Uterus (tissue), 4 donors: ENCODE measurements around the gene CBLN3. TPM values are rescaled to one million over a fixed set of nuclear protein-coding genes. Genes with fewer than 3 reads are reported as not detected.

Experiments
- DNase-seq, 2 donors: peaks; one replicate each; pipeline ENCODE4 v3.0.0-alpha.2; 2019 to 2020
- H3K27ac ChIP-seq, 2 donors: fragments of 200-600 bp; sonication (generic); 1 replicate in 1 of 2; 2 replicates in 1 of 2; pipeline ENCODE4 v1.5.1; 2016 to 2018
- H3K27me3 ChIP-seq, 2 donors: fragments of 200-600 bp; sonication (generic); one replicate each; pipeline ENCODE4 v1.5.1; 2018 to 2019; ENCODE audit warnings: control low read depth in 1 of 2
- H3K36me3 ChIP-seq, 2 donors: fragments of 200-600 bp; sonication (generic); one replicate each; pipeline ENCODE4 v1.5.1; 2019; ENCODE audit warnings: control low read depth in 1 of 2
- H3K4me1 ChIP-seq, 2 donors: fragments of 200-600 bp; sonication (generic); one replicate each; pipeline ENCODE4 v1.5.1; 2018 to 2019; ENCODE audit warnings: control low read depth in 1 of 2
- H3K4me3 ChIP-seq, 2 donors: fragments of 200-600 bp; sonication (generic); 1 replicate in 1 of 2; 2 replicates in 1 of 2; pipeline ENCODE4 v1.5.1; 2018 to 2019; ENCODE audit warnings: mild to moderate bottlenecking in 1 of 2
- H3K9me3 ChIP-seq, 2 donors: fragments of 200-600 bp; sonication (generic); one replicate each; pipeline ENCODE4 v1.5.1; 2019; ENCODE audit warnings: control low read depth in 1 of 2
- CTCF ChIP-seq, 4 experiments: fragments of 200-600 bp in 2 of 4; fragments of 450-650 bp in 2 of 4; sonication (generic) in 2 of 4; IDR thresholded peaks; one replicate each; pipeline ENCODE4 v1.5.1; 2016 to 2019; ENCODE audit warnings: antibody characterized with exemption in 4 of 4, mild to moderate bottlenecking in 2 of 4, moderate library complexity in 1 of 4
- POLR2A ChIP-seq, 2 donors: fragments of 450-650 bp; IDR thresholded peaks; one replicate each; pipeline ENCODE4 v1.6.1; 2016; ENCODE audit warnings: antibody characterized with exemption in 2 of 2, mild to moderate bottlenecking in 1 of 2, moderate library complexity in 1 of 2
- intact Hi-C: fragments of 100-400 bp; cut with DNase I; formaldehyde crosslinking; loops from one replicate; pipeline ENCODE4 v1.15.1; 2023; ENCODE audit warnings: low total_unique reads
- total RNA-seq, 4 donors: library from RNA; depleted of rRNA in 3 of 4; stranded (reverse); fragments of >200 nt in 3 of 4; gene quantifications; one replicate each; pipeline versions ENCODE4 v1.1.0 to v1.2.4, GENCODE V29; 2014 to 2023
- donor health status: DM: yes; HTN: yes; CAD: no.

Gene CBLN3
- total RNA-seq, 4 donors from 2014 or later, result 1.3 to 3.3 (median 3.2) TPM; not detected in 1

GRCh38 chr14:24378981-24379906, 50.2 kb downstream of the CBLN3 start:
- H3K4me1 ChIP-seq, result no peaks in the 10 kb centered on the region
- H3K27me3 ChIP-seq, result no peaks in the 10 kb centered on the region
- intact Hi-C loops, result no loop called here
- no peak overlapping the region for H3K4me3 ChIP-seq
- no peak overlapping the region for H3K27ac ChIP-seq
- no peak for DNase-seq
- TF ChIP-seq POLR2A (IDR thresholded peaks at IDR 0.05) (no peak), CTCF (IDR thresholded peaks at IDR 0.05) (no peak)
- no peaks in the 10 kb centered on the region for H3K36me3 ChIP-seq
- no peaks in the 10 kb centered on the region for H3K9me3 ChIP-seq

GRCh38 chr14:24378327-24378726, 51.1 kb downstream of the CBLN3 start:
- no peak for DNase-seq
- no peaks in the 10 kb centered on the region for H3K27me3 ChIP-seq
- no peaks in the 10 kb centered on the region for H3K9me3 ChIP-seq
- H3K27ac ChIP-seq, result no peak overlapping the region
- no peaks in the 10 kb centered on the region for H3K36me3 ChIP-seq
- H3K4me1 ChIP-seq, result no peaks in the 10 kb centered on the region
- H3K4me3 ChIP-seq, result no peak overlapping the region
- intact Hi-C loops, result no loop called here
- TF ChIP-seq CTCF (IDR thresholded peaks at IDR 0.05), result no peak

GRCh38 chr14:24377657-24378056, 51.8 kb downstream of the CBLN3 start:
- Histone ChIP-seq H3K9me3 (no peaks in the 10 kb centered on the region), H3K36me3 (no peaks in the 10 kb centered on the region), H3K4me1 (no peaks in the 10 kb centered on the region), H3K27ac (peak overlapping the region in 1 of 2 donors; percentile 8), H3K4me3 (no peak overlapping the region), H3K27me3 (no peaks in the 10 kb centered on the region)
- DNase-seq, result no peak
- TF ChIP-seq CTCF (IDR thresholded peaks at IDR 0.05), result no peak
- TF ChIP-seq POLR2A (IDR thresholded peaks at IDR 0.05), result no peak
- intact Hi-C loops, result no loop called here

- H3K9me3 ChIP-seq, result no peaks in the 10 kb centered on the region
- H3K4me3 ChIP-seq, result no peak overlapping the region
- H3K27me3 ChIP-seq, result no peaks in the 10 kb centered on the region
- H3K36me3 ChIP-seq, result no peaks in the 10 kb centered on the region
- intact Hi-C loops, result no loop called here
- no peak for DNase-seq
- H3K4me1 ChIP-seq, result no peaks in the 10 kb centered on the region
- H3K27ac ChIP-seq, result peak overlapping the region in 1 of 2 donors; percentile 8
- TF ChIP-seq CTCF (IDR thresholded peaks at IDR 0.05) (no peak), POLR2A (IDR thresholded peaks at IDR 0.05) (no peak)
Observed at GRCh38 chr14:24377126-24377525, 52.3 kb downstream of the CBLN3 start.

Other genes starting within 250 kb of the CBLN3 start
- 10 to 100 TPM in 3 of 4 donors, 1 to 10 TPM in 1; 3.1 to 33.7 (median 29.6) TPM for gene IPO4, start 240.9 kb downstream of the CBLN3 start, total RNA-seq
- gene TM9SF1, start 234.2 kb downstream of the CBLN3 start, total RNA-seq, result 10 to 100 TPM; 31.2 to 79.8 (median 52.4) TPM
- under 1 TPM in 1 of 4 donors, not detected in 3; 0.98 TPM for gene TSSK4, start 224.0 kb downstream of the CBLN3 start, total RNA-seq
- gene CHMP4A, start 216.2 kb downstream of the CBLN3 start, total RNA-seq, result 10 to 100 TPM in 3 of 4 donors, 1 to 10 TPM in 1; 6.8 to 53.3 (median 33.9) TPM
- gene MDP1, start 213.6 kb downstream of the CBLN3 start, total RNA-seq, result 100 to 1,000 TPM in 1 of 4 donors, 10 to 100 TPM in 2, 1 to 10 TPM in 1; 5.6 to 137 (median 24.2) TPM
- gene NEDD8, start 197.3 kb downstream of the CBLN3 start, total RNA-seq, result 1,000 to 10,000 TPM in 1 of 4 donors, 100 to 1,000 TPM in 2, 10 to 100 TPM in 1; 61.2 to 1,004 (median 192) TPM
- gene GMPR2, start 196.7 kb downstream of the CBLN3 start, total RNA-seq, result 10 to 100 TPM; 38.9 to 60.9 (median 48.8) TPM
- gene TINF2, start 187.0 kb downstream of the CBLN3 start, total RNA-seq, result 100 to 1,000 TPM in 1 of 4 donors, 10 to 100 TPM in 3; 41.0 to 123 (median 66.8) TPM
- 1 to 10 TPM in 2 of 4 donors, not detected in 2; 1.6 to 3.2 TPM for gene TGM1, start 166.5 kb downstream of the CBLN3 start, total RNA-seq
- 10 to 100 TPM in 3 of 4 donors, 1 to 10 TPM in 1; 9.2 to 67.9 (median 23.2) TPM for gene RABGGTA, start 158.1 kb downstream of the CBLN3 start, total RNA-seq
- gene DHRS1, start 129.9 kb downstream of the CBLN3 start, total RNA-seq, result 10 to 100 TPM; 17.0 to 52.4 (median 37.7) TPM
- gene NOP9, start 129.8 kb downstream of the CBLN3 start, total RNA-seq, result 10 to 100 TPM in 3 of 4 donors, 1 to 10 TPM in 1; 5.0 to 23.5 (median 22.5) TPM
- gene CIDEB, start 121.7 kb downstream of the CBLN3 start, total RNA-seq, result 10 to 100 TPM in 2 of 4 donors, 1 to 10 TPM in 2; 1.3 to 25.5 (median 14.1) TPM
- gene LTB4R2, start 119.5 kb downstream of the CBLN3 start, total RNA-seq, result 1 to 10 TPM in 3 of 4 donors, not detected in 1; 1.0 to 7.1 (median 5.6) TPM
- 10 to 100 TPM in 1 of 4 donors, 1 to 10 TPM in 3; 3.7 to 19.5 (median 5.6) TPM for gene LTB4R, start 118.2 kb downstream of the CBLN3 start, total RNA-seq
- 100 to 1,000 TPM in 2 of 4 donors, 10 to 100 TPM in 2; 22.8 to 138 (median 86.1) TPM for gene ADCY4, start 94.6 kb downstream of the CBLN3 start, total RNA-seq
- 100 to 1,000 TPM in 1 of 4 donors, 1 to 10 TPM in 2, under 1 TPM in 1; 0.29 to 123 (median 6.0) TPM for gene RIPK3, start 89.7 kb downstream of the CBLN3 start, total RNA-seq
- gene NFATC4, start 61.5 kb downstream of the CBLN3 start, total RNA-seq, result 100 to 1,000 TPM in 1 of 4 donors, 10 to 100 TPM in 3; 25.6 to 187 (median 86.4) TPM
- 10 to 100 TPM in 3 of 4 donors, 1 to 10 TPM in 1; 4.9 to 51.1 (median 27.3) TPM for gene NYNRIN, start 30.7 kb downstream of the CBLN3 start, total RNA-seq
- 10 to 100 TPM; 16.5 to 88.6 (median 66.1) TPM for gene KHNYN, start 286 bp upstream of the CBLN3 start, total RNA-seq
- 10 to 100 TPM; 12.8 to 87.5 (median 33.0) TPM for gene SDR39U1, start 13.1 kb upstream of the CBLN3 start, total RNA-seq
- gene CMA1, start 78.6 kb upstream of the CBLN3 start, total RNA-seq, result not detected
- 1 to 10 TPM in 2 of 4 donors, not detected in 2; 1.9 to 4.0 TPM for gene CTSG, start 146.6 kb upstream of the CBLN3 start, total RNA-seq
- 1 to 10 TPM in 1 of 4 donors, under 1 TPM in 1, not detected in 2; 0.82 to 2.3 TPM for gene GZMH, start 180.0 kb upstream of the CBLN3 start, total RNA-seq
- 100 to 1,000 TPM in 1 of 4 donors, 1 to 10 TPM in 1, not detected in 2; 2.8 to 122 TPM for gene GZMB, start 204.5 kb upstream of the CBLN3 start, total RNA-seq